Endothelial cell of umbilical vein (primary cell): ENCODE results near the gene C15orf61. TPM values are rescaled to one million over a fixed set of nuclear protein-coding genes. Genes with fewer than 3 reads are reported as not detected.

Source experiments
- BruUV-seq: library from RNA; stranded (reverse); fragments of 400-500 nt; replicated peaks from 2 replicates; lab custom pipeline; 2021; lab: Mats Ljungman, UMichigan
- CTCF ChIA-PET: fragments of 300-600, 350-600 bp; sonication (Branson Sonifier 250); formaldehyde crosslinking; loops from one replicate; lab custom pipeline; 2021; ENCODE audit warnings: antibody characterized with exemption, inconsistent platforms; lab: Charles Lee
- POLR2A ChIA-PET: fragments of 300-600, 350-600 bp; sonication (Branson Sonifier 250); formaldehyde crosslinking; loops from one replicate; lab custom pipeline; 2021; ENCODE audit warnings: antibody characterized with exemption, inconsistent platforms; lab: Charles Lee
- DNase-seq: peaks from one replicate; pipeline ENCODE4 v3.0.0-alpha.2; 2011; ENCODE audit warnings: low read depth, low spot score
- FAIRE-seq: peaks from 2 replicates; lab custom pipeline; 2011; peaks lifted over from hg19 to GRCh38; lab: Jason Lieb, UNC
- H2AFZ ChIP-seq: 2 replicates; pipeline ENCODE4 v1.6.0; 2012; ENCODE audit warnings: low read depth, low read length, control low read depth, inconsistent platforms
- H3K27ac ChIP-seq: 2 replicates; pipeline ENCODE4 v1.5.1; 2011; ENCODE audit warnings: low read depth, mild to moderate bottlenecking, control low read depth, low read length, moderate library complexity; ENCODE audit not compliant: insufficient read depth
- H3K27me3 ChIP-seq, 2 experiments: 2 replicates each; pipeline versions ENCODE4 v1.6.0 to v1.6.1; 2011; ENCODE audit warnings: low read length in 2 of 2, mixed read lengths in 1 of 2; ENCODE audit not compliant: control insufficient read depth in 2 of 2, insufficient read depth in 2 of 2
- H3K36me3 ChIP-seq, 2 experiments: 2 replicates in 1 of 2; 3 replicates in 1 of 2; pipeline ENCODE4 v1.5.1; 2011; ENCODE audit warnings: low read length in 2 of 2, mild to moderate bottlenecking in 1 of 2, moderate library complexity in 1 of 2; ENCODE audit not compliant: control insufficient read depth in 2 of 2, insufficient read depth in 2 of 2; ENCODE audit errors: extremely low read depth in 1 of 2
- H3K4me1 ChIP-seq: 3 replicates; pipeline ENCODE4 v1.5.1; 2011; ENCODE audit warnings: mild to moderate bottlenecking, low read length; ENCODE audit not compliant: control insufficient read depth, insufficient read depth; ENCODE audit errors: extremely low read depth
- H3K4me2 ChIP-seq: 2 replicates; pipeline ENCODE4 v1.6.1; 2011; ENCODE audit warnings: low read length, control low read depth, mixed read lengths; ENCODE audit not compliant: insufficient read depth
- H3K4me3 ChIP-seq, 3 experiments: fragments of 200-600 bp in 1 of 3; sonication (generic), shearing (Covaris generic) in 1 of 3; replicated peaks in 1 of 3; 2 replicates each; pipeline ENCODE4 v1.5.1; 2011 to 2016; ENCODE audit warnings: control low read depth in 3 of 3, low read length in 3 of 3, mild to moderate bottlenecking in 2 of 3, inconsistent platforms in 1 of 3, low read depth in 1 of 3, moderate library complexity in 1 of 3; ENCODE audit not compliant: insufficient read depth in 1 of 3
- H3K79me2 ChIP-seq: 2 replicates; pipeline ENCODE4 v1.6.0; 2012; ENCODE audit warnings: low read length, inconsistent platforms; ENCODE audit not compliant: control insufficient read depth, insufficient read depth
- H3K9ac ChIP-seq: replicated peaks from 2 replicates; pipeline ENCODE3; 2011; ENCODE audit warnings: low read length, control low read depth; ENCODE audit not compliant: insufficient read depth; ENCODE audit errors: extremely low read depth
- H3K9me1 ChIP-seq: replicated peaks from 3 replicates; pipeline ENCODE4 v1.6.0; 2011; ENCODE audit warnings: mild to moderate bottlenecking, low read length; ENCODE audit not compliant: control insufficient read depth, insufficient read depth; ENCODE audit errors: extremely low read depth
- H3K9me3 ChIP-seq: replicated peaks from 2 replicates; pipeline ENCODE4 v1.5.1; 2012; ENCODE audit warnings: low read length, inconsistent platforms; ENCODE audit not compliant: control insufficient read depth, insufficient read depth
- H4K20me1 ChIP-seq: replicated peaks from 2 replicates; pipeline ENCODE3; 2011; ENCODE audit warnings: mild to moderate bottlenecking, low read length; ENCODE audit not compliant: control insufficient read depth, insufficient read depth; ENCODE audit errors: extremely low read depth
- CTCF ChIP-seq, 2 donors: IDR thresholded peaks; 1 replicate in 1 of 2; 2 replicates in 1 of 2; pipeline ENCODE4 v1.5.1; 2011; ENCODE audit warnings: low read length in 2 of 2, mild to moderate bottlenecking in 2 of 2, moderate library complexity in 2 of 2, control low read depth in 1 of 2, inconsistent platforms in 1 of 2, low read depth in 1 of 2; ENCODE audit not compliant: insufficient read depth in 1 of 2; ENCODE audit errors: extremely low read depth in 1 of 2
- EZH2 ChIP-seq: IDR thresholded peaks from 2 replicates; pipeline ENCODE4 v1.6.1; 2012; ENCODE audit warnings: borderline replicate concordance, low read depth, mild to moderate bottlenecking, moderate library complexity, low read length, inconsistent platforms; ENCODE audit not compliant: severe bottlenecking
- FOS ChIP-seq: IDR thresholded peaks from 2 replicates; pipeline ENCODE4 v1.6.1; 2011; ENCODE audit warnings: mild to moderate bottlenecking, low read length, moderate library complexity, borderline replicate concordance; ENCODE audit not compliant: insufficient read depth
- GATA2 ChIP-seq: IDR thresholded peaks from 2 replicates; pipeline ENCODE4 v1.7.0; 2011; ENCODE audit warnings: low read depth, mild to moderate bottlenecking, moderate library complexity, mixed read lengths, low read length; ENCODE audit not compliant: insufficient read length, insufficient read depth
- JUN ChIP-seq: IDR thresholded peaks from 2 replicates; pipeline ENCODE4 v1.6.1; 2011; ENCODE audit warnings: borderline replicate concordance, low read depth; ENCODE audit not compliant: insufficient read length, insufficient read depth
- MAX ChIP-seq: IDR thresholded peaks from 2 replicates; pipeline ENCODE4 v1.6.1; 2011; ENCODE audit not compliant: insufficient read depth, insufficient read length
- MYC ChIP-seq: IDR thresholded peaks from one replicate; pipeline ENCODE4 v1.6.1; 2011; ENCODE audit warnings: mild to moderate bottlenecking, low read depth, low read length
- POLR2AphosphoS5 ChIP-seq: IDR thresholded peaks from 2 replicates; pipeline ENCODE4 v1.6.1; 2012; ENCODE audit warnings: low read depth, mild to moderate bottlenecking, control low read depth, low read length, moderate library complexity; ENCODE audit not compliant: insufficient read depth
- dilution Hi-C: fragments of 300-500 bp; cut with MboI; formaldehyde crosslinking; loops from one replicate; pipeline ENCODE4 v1.15.0; 2019; ENCODE audit warnings: low sequenced_read_pairs; ENCODE audit not compliant: extremely low pct_ligation_motif_present
- intact Hi-C: fragments of 100-400 bp; cut with micrococcal nuclease; formaldehyde crosslinking; loops from one replicate; pipeline ENCODE4 v1.10.0; 2022
- polyA plus RNA-seq, 4 experiments: library from polyadenylated mRNA; depleted of rRNA in 3 of 4; stranded (reverse) in 3 of 4; unstranded in 1 of 4; fragments of >200 nt; gene quantifications; 2 replicates each; pipeline versions ENCODE4 v1.2.1 to v1.2.3, GENCODE V29; 2011 to 2012; ENCODE audit warnings: missing spikeins in 1 of 4
- total RNA-seq: library from RNA; stranded (reverse); gene quantifications from 2 replicates; pipeline ENCODE4 v1.2.3, GENCODE V29; 2021

C15orf61 gene
- total and polyA plus RNA-seq, 2 donors (not counting 3 experiments of a cell fraction or from before 2014, with no cell fraction given): 3.2 to 4.1 TPM

- Histone ChIP-seq H4K20me1 (no peaks in the 10 kb centered on the region), H3K79me2 (no peaks in the 10 kb centered on the region), H3K9me3 (no peaks in the 10 kb centered on the region), H3K36me3 (no peaks in the 10 kb centered on the region), H3K9ac (no peak overlapping the region), H2AFZ (no peak overlapping the region), H3K4me3 (no peak overlapping the region), H3K9me1 (no peaks in the 10 kb centered on the region), H3K4me1 (peaks cover 7% of the 10 kb centered on the region), H3K27ac (no peak overlapping the region), H3K4me2 (no peak overlapping the region), H3K27me3 (no peaks in the 10 kb centered on the region)
- no peak for FAIRE-seq
- DNase-seq: no peak
- dilution Hi-C loops (no loop called here), intact Hi-C loops (no loop called here)
- CTCF ChIA-PET: no interaction called here
- no TSS peak for BruUV-seq
- TF ChIP-seq FOS (no peak), EZH2 (no peak), CTCF (IDR thresholded peaks at IDR 0.05; ENCODE audit: extremely low read depth in 1 of 2, insufficient read depth in 1 of 2, low read depth in 1 of 2, low read length in 2 of 2) (no peak), JUN (no peak), POLR2AphosphoS5 (no peak), MAX (no peak), GATA2 (no peak), MYC (no peak)
- POLR2A ChIA-PET: no interaction called here
These were observed 15.0 kb upstream of the C15orf61 start for GRCh38 chr15:67505675-67506572.
